ENCODE data around the gene PMS1.
A peak's percentile ranks its signal among the peaks of the same experiment; 100 is the strongest.

Gene PMS1

DNA sequence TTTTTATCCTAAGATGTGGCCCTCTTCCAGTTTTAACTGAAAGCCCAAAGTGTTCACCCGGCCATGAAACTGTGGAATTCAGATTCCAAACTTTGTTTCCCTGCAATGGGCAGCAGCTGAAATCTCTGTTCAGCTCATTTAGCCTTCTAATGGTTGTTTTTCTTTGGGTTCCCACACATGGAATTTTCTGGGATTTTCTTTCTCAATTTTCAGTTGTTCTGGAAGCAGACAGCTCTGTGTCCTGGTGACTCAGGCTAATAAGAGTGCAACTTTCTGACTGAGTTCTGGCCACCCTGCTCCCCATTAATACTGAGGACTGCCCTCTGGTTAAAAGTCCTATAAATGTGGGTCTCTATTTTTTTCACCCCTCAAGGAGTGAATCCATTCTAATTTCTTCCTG is 78.5 kb downstream of the PMS1 start:
- Histone ChIP-seq H3K9me3 (ENCODE audit: insufficient read depth, low read depth, low read length) (peaks cover 3% of the 10 kb centered on the region; the same call in 1 of the 2 replicates), H4K20me1 (ENCODE audit: insufficient read depth, low read length, poor library complexity, severe bottlenecking) (no peaks in the 10 kb centered on the region), H3K4me2 (ENCODE audit: low read depth, low read length, poor library complexity, severe bottlenecking) (no peak overlapping the region), H3K79me2 (ENCODE audit: insufficient read depth, low read length) (no peaks in the 10 kb centered on the region), H3K4me1 (ENCODE audit: insufficient read depth, low read length, poor library complexity, severe bottlenecking) (peaks cover 19% of the 10 kb centered on the region), H3K36me3 (ENCODE audit: insufficient read depth, low read length) (peaks cover 5% of the 10 kb centered on the region), H3F3A (ENCODE audit: low read depth) (no peaks in the 10 kb centered on the region), H2AFZ (ENCODE audit: low read length) (no peak overlapping the region), H3K4me3 (ENCODE audit: low read length, poor library complexity, severe bottlenecking) (no peak overlapping the region), H3K27me3 (ENCODE audit: insufficient read depth, low read length, poor library complexity, severe bottlenecking) (no peaks in the 10 kb centered on the region), H3K9ac (ENCODE audit: low read depth, low read length, poor library complexity, severe bottlenecking) (no peak overlapping the region), H3K9me2 (replicated peaks; ENCODE audit: low read depth, low read length) (no peaks in the 10 kb centered on the region)
- TF ChIP-seq, protein P1, sequence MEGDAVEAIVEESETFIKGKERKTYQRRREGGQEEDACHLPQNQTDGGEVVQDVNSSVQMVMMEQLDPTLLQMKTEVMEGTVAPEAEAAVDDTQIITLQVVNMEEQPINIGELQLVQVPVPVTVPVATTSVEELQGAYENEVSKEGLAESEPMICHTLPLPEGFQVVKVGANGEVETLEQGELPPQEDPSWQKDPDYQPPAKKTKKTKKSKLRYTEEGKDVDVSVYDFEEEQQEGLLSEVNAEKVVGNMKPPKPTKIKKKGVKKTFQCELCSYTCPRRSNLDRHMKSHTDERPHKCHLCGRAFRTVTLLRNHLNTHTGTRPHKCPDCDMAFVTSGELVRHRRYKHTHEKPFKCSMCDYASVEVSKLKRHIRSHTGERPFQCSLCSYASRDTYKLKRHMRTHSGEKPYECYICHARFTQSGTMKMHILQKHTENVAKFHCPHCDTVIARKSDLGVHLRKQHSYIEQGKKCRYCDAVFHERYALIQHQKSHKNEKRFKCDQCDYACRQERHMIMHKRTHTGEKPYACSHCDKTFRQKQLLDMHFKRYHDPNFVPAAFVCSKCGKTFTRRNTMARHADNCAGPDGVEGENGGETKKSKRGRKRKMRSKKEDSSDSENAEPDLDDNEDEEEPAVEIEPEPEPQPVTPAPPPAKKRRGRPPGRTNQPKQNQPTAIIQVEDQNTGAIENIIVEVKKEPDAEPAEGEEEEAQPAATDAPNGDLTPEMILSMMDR (conservative IDR thresholded peaks at IDR 0.05; ENCODE audit: low read length), result no peak
- TF ChIP-seq EZH2phosphoT487 (IDR thresholded peaks at IDR 0.05; ENCODE audit: borderline replicate concordance), result no peak

DNA sequence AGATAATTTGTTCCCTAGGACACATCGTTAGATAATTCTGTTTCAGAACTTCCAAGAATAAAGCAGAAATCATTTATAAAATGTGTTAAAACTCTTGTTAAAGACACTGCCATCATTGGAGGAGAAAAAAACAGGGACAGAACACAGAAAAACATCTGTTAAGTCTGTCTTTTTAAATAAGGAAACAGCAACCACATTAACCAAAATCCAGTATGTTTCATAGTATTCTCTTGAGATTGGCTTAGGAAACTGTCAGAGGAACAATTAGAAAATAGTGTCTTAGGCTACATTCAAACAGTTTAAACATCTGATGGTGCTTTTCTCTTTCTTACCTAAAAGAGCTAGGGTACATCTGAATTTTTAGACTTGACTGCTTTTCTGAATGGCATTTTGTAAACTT is 81.6 kb downstream of the PMS1 start:
- peaks cover 5% of the 10 kb centered on the region for H3K36me3 ChIP-seq (ENCODE audit: insufficient read depth, low read length)
- no peak for TF ChIP-seq EZH2phosphoT487 (IDR thresholded peaks at IDR 0.05; ENCODE audit: borderline replicate concordance)
- TF ChIP-seq, protein P1 (conservative IDR thresholded peaks at IDR 0.05; ENCODE audit: low read length), result no peak

DNA sequence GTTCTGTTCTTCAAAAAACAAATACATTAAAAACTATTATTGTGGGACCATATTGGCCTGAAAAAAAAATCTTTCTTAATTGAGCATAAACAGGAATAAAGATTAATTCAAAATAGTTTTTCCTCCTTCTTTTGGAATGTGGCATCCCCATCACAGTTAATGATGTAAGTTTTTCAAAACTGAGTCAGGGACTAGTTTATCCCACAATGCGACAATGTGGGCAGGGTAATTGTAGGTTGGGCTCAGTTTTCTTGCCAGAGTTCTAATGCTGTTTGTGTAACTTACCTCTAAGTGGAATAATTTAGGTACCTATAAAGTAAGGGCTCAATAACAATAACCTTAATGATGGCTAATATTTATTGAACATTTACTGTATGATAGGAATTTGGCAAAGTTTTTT is 82.0 kb downstream of the PMS1 start:
- Histone ChIP-seq H3K79me2 (ENCODE audit: insufficient read depth, low read length) (no peaks in the 10 kb centered on the region), H3K9ac (ENCODE audit: low read depth, low read length, poor library complexity, severe bottlenecking) (peak overlapping the region; percentile 24), H3F3A (ENCODE audit: low read depth) (no peaks in the 10 kb centered on the region), H3K9me3 (ENCODE audit: insufficient read depth, low read depth, low read length) (peaks cover 3% of the 10 kb centered on the region; the same call in 1 of the 2 replicates), H3K36me3 (ENCODE audit: insufficient read depth, low read length) (peaks cover 5% of the 10 kb centered on the region), H3K4me3 (ENCODE audit: low read length, poor library complexity, severe bottlenecking) (peak overlapping the region; percentile 30), H2AFZ (ENCODE audit: low read length) (no peak overlapping the region), H3K9me2 (replicated peaks; ENCODE audit: low read depth, low read length) (no peaks in the 10 kb centered on the region), H4K20me1 (ENCODE audit: insufficient read depth, low read length, poor library complexity, severe bottlenecking) (no peaks in the 10 kb centered on the region), H3K4me1 (ENCODE audit: insufficient read depth, low read length, poor library complexity, severe bottlenecking) (peaks cover 19% of the 10 kb centered on the region), H3K27me3 (ENCODE audit: insufficient read depth, low read length, poor library complexity, severe bottlenecking) (no peaks in the 10 kb centered on the region), H3K4me2 (ENCODE audit: low read depth, low read length, poor library complexity, severe bottlenecking) (peak overlapping the region; percentile 53)
- TF ChIP-seq, protein P1 (conservative IDR thresholded peaks at IDR 0.05; ENCODE audit: low read length), result no peak
- no peak for TF ChIP-seq EZH2phosphoT487 (IDR thresholded peaks at IDR 0.05; ENCODE audit: borderline replicate concordance)

More for the DNA sequence above, 81.6 kb downstream of the PMS1 start:
- Histone ChIP-seq H3K4me2 (ENCODE audit: low read depth, low read length, poor library complexity, severe bottlenecking) (peak overlapping the region; percentile 53), H3K9me2 (replicated peaks; ENCODE audit: low read depth, low read length) (no peaks in the 10 kb centered on the region), H2AFZ (ENCODE audit: low read length) (no peak overlapping the region), H3K9me3 (ENCODE audit: insufficient read depth, low read depth, low read length) (peaks cover 3% of the 10 kb centered on the region; the same call in 1 of the 2 replicates), H3K4me1 (ENCODE audit: insufficient read depth, low read length, poor library complexity, severe bottlenecking) (peaks cover 19% of the 10 kb centered on the region), H3K27me3 (ENCODE audit: insufficient read depth, low read length, poor library complexity, severe bottlenecking) (no peaks in the 10 kb centered on the region), H3K4me3 (ENCODE audit: low read length, poor library complexity, severe bottlenecking) (peak overlapping the region; percentile 30), H3K9ac (ENCODE audit: low read depth, low read length, poor library complexity, severe bottlenecking) (peak overlapping the region; percentile 24), H4K20me1 (ENCODE audit: insufficient read depth, low read length, poor library complexity, severe bottlenecking) (no peaks in the 10 kb centered on the region), H3K79me2 (ENCODE audit: insufficient read depth, low read length) (no peaks in the 10 kb centered on the region), H3F3A (ENCODE audit: low read depth) (no peaks in the 10 kb centered on the region)
